AG09319 (cell line): ENCODE data around the gene GDPD5.

ENCODE experiments used
- DNase-seq: peaks from one replicate; pipeline ENCODE4 v3.0.0-alpha.2; 2010; ENCODE audit warnings: low read depth; ENCODE audit errors: extremely low read depth
- CTCF ChIP-seq: IDR thresholded peaks from 2 replicates; pipeline ENCODE4 v1.5.1; 2011; ENCODE audit warnings: low read depth, mild to moderate bottlenecking, inconsistent platforms, low read length, moderate library complexity

Gene GDPD5

GRCh38 chr11:75433443-75433842 is 92.3 kb downstream of the GDPD5 start:
- DNase-seq: no peak
- TF ChIP-seq CTCF: no peak

DNA sequence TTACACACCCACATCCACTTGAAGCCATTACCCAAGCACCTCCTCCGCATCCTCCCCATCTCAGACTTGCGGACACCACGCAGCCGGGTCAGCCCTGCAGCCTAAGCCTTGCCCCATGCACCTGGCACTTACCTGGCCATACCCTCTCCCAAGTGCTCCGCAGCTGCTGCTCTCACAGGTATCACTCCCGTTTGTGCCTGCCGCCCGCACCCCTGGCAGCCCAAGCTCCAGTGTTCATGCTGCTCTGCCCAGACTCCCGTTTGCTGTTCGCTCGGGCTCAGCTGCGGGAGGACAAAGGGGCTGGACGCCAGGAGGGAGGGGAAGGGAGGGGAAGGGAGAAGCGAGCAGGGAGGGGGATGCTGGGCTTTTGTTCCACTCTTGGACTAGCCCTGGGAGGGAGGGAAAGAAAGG is 92.8 kb downstream of the GDPD5 start, which contains the start of gene KLHL35:
Gene KLHL35, minus strand, starts transcription at position 293 of the 411 bp plus-strand sequence. CDS start 2,574 bp downstream, outside the sequence.
- no peak for DNase-seq
- no peak for TF ChIP-seq CTCF

DNA sequence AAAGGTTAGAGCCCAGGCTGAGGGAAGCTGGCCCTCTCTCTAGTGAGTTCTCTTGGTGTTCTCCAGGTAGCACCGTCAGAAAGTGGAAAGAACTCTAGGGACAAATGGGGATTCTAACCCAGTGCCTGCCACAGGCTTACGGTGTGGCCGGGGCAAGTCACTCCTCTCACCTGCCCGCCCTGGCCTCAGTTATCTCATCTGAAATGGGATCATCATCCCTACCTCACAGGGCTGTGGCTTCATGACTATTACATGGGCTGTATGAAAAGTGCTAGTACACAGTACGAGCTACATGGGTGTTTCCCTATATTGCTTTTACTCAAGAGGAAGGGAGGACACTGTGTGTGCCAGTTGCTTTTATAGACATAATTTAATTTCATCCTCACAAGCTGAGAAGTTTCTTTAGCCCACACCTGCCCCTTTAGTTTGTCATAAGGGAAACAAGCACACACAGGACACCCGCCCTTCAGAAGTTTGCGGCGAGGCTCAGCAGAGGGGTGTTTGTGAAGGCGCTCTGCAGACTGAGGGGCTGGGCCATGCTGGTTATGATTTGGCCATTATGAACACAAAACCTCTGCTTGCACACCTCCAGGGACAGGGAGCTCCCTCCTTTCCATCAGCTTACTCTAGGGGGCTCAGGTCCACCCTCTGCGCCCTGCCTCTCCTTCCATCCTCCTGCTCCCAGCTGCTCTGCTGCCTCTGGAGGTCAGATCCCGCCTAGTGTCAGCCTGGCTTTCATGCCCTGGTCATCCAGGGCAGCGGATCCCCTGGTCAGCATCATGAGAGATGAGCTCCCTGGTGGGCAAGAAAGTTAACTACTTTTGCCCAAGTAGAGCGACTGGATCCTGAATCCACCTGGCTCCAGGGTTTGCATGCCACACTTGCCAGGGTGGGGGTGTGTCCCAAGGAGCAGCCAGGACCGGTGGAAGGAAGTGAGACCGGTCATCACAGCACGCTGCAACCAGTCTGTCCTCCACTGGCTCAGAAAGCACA is 93.9 kb downstream of the GDPD5 start:
- no peak for TF ChIP-seq CTCF
- DNase-seq: no peak

DNA sequence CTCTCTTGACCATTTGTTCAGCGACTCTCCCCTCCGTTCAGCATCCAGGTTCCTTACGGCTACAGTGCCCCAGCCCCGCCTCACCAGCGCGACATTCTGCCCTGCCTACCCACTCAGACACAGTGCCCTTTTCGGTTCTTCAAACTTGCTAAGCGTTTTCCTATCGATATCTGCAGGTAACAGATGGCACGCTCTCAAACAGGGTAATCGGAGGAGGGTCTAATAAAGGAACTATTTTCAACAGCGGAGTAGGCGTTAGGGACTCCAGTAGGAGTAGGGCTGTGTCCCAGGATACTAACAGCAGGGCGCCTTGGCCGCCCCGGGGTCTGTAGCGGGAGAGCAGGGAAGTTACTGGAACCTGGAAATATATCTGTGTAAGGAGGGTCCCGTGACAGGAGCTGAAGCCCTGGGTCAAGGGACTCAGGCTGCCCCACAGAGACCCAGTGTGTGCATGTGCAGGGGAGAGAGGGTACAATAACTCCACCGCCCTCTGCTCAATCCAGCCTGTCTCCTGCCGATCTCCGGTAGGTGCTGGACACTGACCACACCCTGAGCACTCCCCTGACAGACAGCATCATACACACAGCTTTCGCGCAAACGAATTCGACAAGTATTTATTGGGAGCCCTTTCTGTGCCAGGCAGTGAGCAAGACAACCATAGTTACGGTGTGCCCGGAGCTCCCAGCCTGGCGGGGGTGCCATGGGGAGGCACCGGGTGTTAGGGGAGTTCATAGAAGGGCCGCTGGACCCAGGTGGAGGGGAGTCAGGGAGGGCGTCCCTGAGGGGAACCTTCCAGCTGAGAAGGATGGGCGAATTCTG is 94.8 kb downstream of the GDPD5 start:
- DNase-seq: no peak
- no peak for TF ChIP-seq CTCF

DNA sequence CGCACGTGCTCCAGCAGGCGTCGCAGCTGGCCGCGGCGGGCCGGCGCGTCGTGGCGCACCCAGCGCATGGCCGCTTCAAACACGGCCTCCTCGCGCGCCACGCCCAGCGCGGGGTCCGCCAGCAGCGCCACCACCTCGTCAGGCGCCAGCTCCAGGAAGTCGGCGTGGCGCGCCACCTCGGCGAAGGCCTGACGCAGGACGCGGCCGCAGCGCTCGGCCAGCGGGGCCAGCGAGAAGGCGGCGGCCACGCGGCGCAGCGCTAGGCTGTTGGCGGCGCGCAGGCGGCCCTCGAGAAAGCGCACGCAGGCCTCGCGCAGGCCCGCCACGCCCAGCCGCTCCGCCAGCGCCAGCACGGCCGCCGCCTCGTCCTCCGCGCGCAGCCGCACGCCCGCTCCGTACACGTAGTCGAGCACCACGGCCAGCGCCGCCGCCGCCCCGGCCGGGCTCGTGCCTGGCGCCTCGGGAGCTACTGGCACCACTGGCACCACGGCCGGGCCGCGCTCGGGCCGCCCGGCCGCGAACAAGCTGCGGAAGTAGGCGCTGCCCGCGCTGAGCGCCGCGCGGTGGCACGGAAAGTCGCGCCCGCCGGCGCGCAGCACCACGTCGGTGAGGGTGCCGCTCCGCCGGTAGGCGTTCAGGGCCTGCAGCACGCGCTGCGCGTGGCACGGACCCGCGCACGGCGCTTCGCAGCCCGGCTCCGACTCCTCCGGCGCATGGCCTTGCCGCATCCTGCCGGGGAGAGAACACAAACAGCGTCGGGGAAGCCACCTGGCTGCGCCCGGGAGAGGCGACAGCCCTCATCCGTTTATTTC is 95.6 kb downstream of the GDPD5 start:
- TF ChIP-seq CTCF: no peak; the same call in 1 of the 2 replicates
- DNase-seq: no peak

DNA sequence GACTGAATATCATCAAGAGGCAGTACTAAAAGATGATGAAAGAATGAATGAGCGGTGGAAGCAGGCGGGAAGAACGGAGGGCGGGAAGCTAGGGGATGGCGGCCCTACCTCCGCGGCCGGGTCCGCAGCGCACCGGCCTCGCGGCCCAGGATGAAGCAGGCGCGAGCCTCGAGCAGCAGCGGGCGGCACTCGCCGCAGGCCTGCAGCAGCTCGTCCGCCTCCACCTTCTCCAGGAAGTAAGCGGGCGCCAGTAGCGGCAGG is 96.2 kb downstream of the GDPD5 start:
- TF ChIP-seq CTCF: no peak
- DNase-seq: no peak
